HepG2 (cell line): ENCODE measurements around the gene RAB11FIP5. TPM values are rescaled to one million over a fixed set of nuclear protein-coding genes. Genes with fewer than 3 reads are reported as not detected.

Source experiments
- FLYWCH1 ChIP-seq: sonication (generic); formaldehyde crosslinking; IDR thresholded peaks from 2 replicates; pipeline ENCODE4 v1.8.1; 2023; ENCODE audit warnings: mild to moderate bottlenecking, missing genetic modification reagents
- GABPB1 ChIP-seq: IDR thresholded peaks from 2 replicates; pipeline ENCODE4 v1.6.1; 2016; ENCODE audit warnings: mild to moderate bottlenecking, missing genetic modification reagents, moderate library complexity, missing compliant biosample characterization
- HOXA5 ChIP-seq: sonication (generic); formaldehyde crosslinking; IDR thresholded peaks from 2 replicates; pipeline ENCODE4 v1.4.0; 2020; ENCODE audit warnings: missing genetic modification reagents
- LCORL ChIP-seq, 2 experiments: fragments of 450-650 bp in 1 of 2; sonication (generic) in 1 of 2; formaldehyde crosslinking in 1 of 2; IDR thresholded peaks; 2 replicates each; pipeline versions ENCODE4 v1.5.0 to v1.6.1; 2017 to 2020; ENCODE audit warnings: antibody characterized with exemption in 1 of 2, missing genetic modification reagents in 1 of 2
- MEIS2 ChIP-seq: sonication (generic); formaldehyde crosslinking; IDR thresholded peaks from 2 replicates; pipeline ENCODE4 v1.9.0; 2021; ENCODE audit warnings: mild to moderate bottlenecking, missing genetic modification reagents
- REST ChIP-seq, 2 experiments: IDR thresholded peaks; 2 replicates each; pipeline ENCODE4 v1.6.1; 2011 to 2012; ENCODE audit warnings: low read length in 2 of 2, borderline replicate concordance in 1 of 2, low read depth in 1 of 2, mild to moderate bottlenecking in 1 of 2, moderate library complexity in 1 of 2
- SALL1 ChIP-seq: sonication (generic); formaldehyde crosslinking; IDR thresholded peaks from 2 replicates; pipeline ENCODE4 v1.8.0; 2022; ENCODE audit warnings: mild to moderate bottlenecking, missing genetic modification reagents
- SIX4 ChIP-seq: sonication (generic); formaldehyde crosslinking; IDR thresholded peaks from 2 replicates; pipeline ENCODE4 v1.4.0; 2020; ENCODE audit warnings: missing genetic modification reagents
- SP1 ChIP-seq, 2 experiments: fragments of 450-650 bp in 1 of 2; sonication (generic) in 1 of 2; formaldehyde crosslinking in 1 of 2; IDR thresholded peaks; 2 replicates each; pipeline versions ENCODE4 v1.4.0 to v1.6.1; 2016 to 2020; ENCODE audit warnings: missing genetic modification reagents in 1 of 2
- SYNCRIP ChIP-seq: fragments of 200-400 bp; formaldehyde crosslinking; IDR thresholded peaks from 2 replicates; pipeline ENCODE4 v1.6.1; 2018; ENCODE audit warnings: mild to moderate bottlenecking, low read depth, low read length; ENCODE audit not compliant: insufficient read depth
- THAP8 ChIP-seq: sonication (generic); formaldehyde crosslinking; IDR thresholded peaks from 2 replicates; pipeline ENCODE4 v1.5.1; 2020; ENCODE audit warnings: missing genetic modification reagents, mild to moderate bottlenecking, borderline replicate concordance
- THAP9 ChIP-seq: sonication (generic); formaldehyde crosslinking; IDR thresholded peaks from 2 replicates; pipeline ENCODE4; 2020; ENCODE audit warnings: missing genetic modification reagents, mild to moderate bottlenecking, borderline replicate concordance
- THRA ChIP-seq: sonication (generic); formaldehyde crosslinking; IDR thresholded peaks from 2 replicates; pipeline ENCODE4 v1.4.0; 2020; ENCODE audit warnings: missing genetic modification reagents, borderline replicate concordance
- YY1 ChIP-seq: IDR thresholded peaks from 2 replicates; pipeline ENCODE4 v1.6.1; 2011; ENCODE audit warnings: low read length, low read depth, moderate library complexity, mild to moderate bottlenecking; ENCODE audit not compliant: insufficient read depth, insufficient replicate concordance
- ZBTB7B ChIP-seq: sonication (generic); formaldehyde crosslinking; IDR thresholded peaks from 2 replicates; pipeline ENCODE4 v1.4.0; 2020; ENCODE audit warnings: missing genetic modification reagents
- ZFP41 ChIP-seq: sonication (generic); formaldehyde crosslinking; IDR thresholded peaks from 2 replicates; pipeline ENCODE4 v1.4.0; 2020; ENCODE audit warnings: mild to moderate bottlenecking, missing genetic modification reagents, borderline replicate concordance
- ZNF138 ChIP-seq: sonication (generic); formaldehyde crosslinking; IDR thresholded peaks from 2 replicates; pipeline ENCODE4 v1.5.0; 2020; ENCODE audit warnings: mild to moderate bottlenecking, low read depth, missing genetic modification reagents
- ZNF256 ChIP-seq: sonication (generic); formaldehyde crosslinking; conservative IDR thresholded peaks from 2 replicates; pipeline ENCODE4 v1.4.0; 2020; ENCODE audit warnings: missing genetic modification reagents
- ZNF414 ChIP-seq: sonication (generic); formaldehyde crosslinking; IDR thresholded peaks from 2 replicates; pipeline ENCODE4 v1.5.0; 2020; ENCODE audit warnings: missing genetic modification reagents
- polyA plus RNA-seq, 8 experiments: library from polyadenylated mRNA; depleted of rRNA in 3 of 8; stranded (reverse) in 7 of 8; unstranded in 1 of 8; fragments of >200 nt; fragmentation: Illumina TruSeq in 4 of 8; extraction: Trizol in 4 of 8; gene quantifications; 2 replicates each; pipeline versions ENCODE4 v1.2.1 to v1.2.3, GENCODE V29; 2011 to 2016; ENCODE audit warnings: low read depth in 4 of 8, missing spikeins in 1 of 8, mixed read lengths in 1 of 8; ENCODE audit not compliant: insufficient read depth in 1 of 8
- total RNA-seq, 5 experiments: library from RNA; depleted of rRNA; stranded (reverse); fragments of >200 nt; fragmentation: Illumina TruSeq; extraction: Trizol; gene quantifications; 2 replicates each; pipeline ENCODE4 v1.2.3, GENCODE V29; 2016; ENCODE audit warnings: low read depth in 1 of 5

RAB11FIP5 gene
- total and polyA plus RNA-seq, 2 of the 13 experiments (the other 11 are each of a cell fraction or from before 2014, with no cell fraction given) = 9.4 to 22.9 TPM

GRCh38 chr2:73156539-73157124, 43.9 kb upstream of the RAB11FIP5 start (continued):
- no peak for TF ChIP-seq SP1 (IDR thresholded peaks at IDR 0.05)
- 0 out of 2 replicates have a peak, but pooled peaks have one; percentile 22 for TF ChIP-seq SP1 (CRISPR knock-in tag; IDR thresholded peaks at IDR 0.05)
- TF ChIP-seq SALL1 = peak; percentile 74; the same call in 1 of the 2 replicates
- TF ChIP-seq HOXA5 = no peak
- TF ChIP-seq SIX4 (CRISPR knock-in tag) = no peak
- TF ChIP-seq ZFP41 = 0 out of 2 replicates have a peak, but pooled peaks have one; percentile 34
- TF ChIP-seq SYNCRIP = no peak
- TF ChIP-seq GABPB1 (CRISPR knock-in tag) = peak; percentile 75
- no peak for TF ChIP-seq REST (IDR thresholded peaks at IDR 0.05; ENCODE audit: borderline replicate concordance in 1 of 2, low read depth in 1 of 2, low read length in 2 of 2)
- TF ChIP-seq ZNF138 = 0 out of 2 replicates have a peak, but pooled peaks have one; percentile 22
- TF ChIP-seq YY1 = peak; percentile 63
- TF ChIP-seq FLYWCH1 (CRISPR knock-in tag) = no peak
- TF ChIP-seq ZNF414 (CRISPR knock-in tag) = 0 out of 2 replicates have a peak, but pooled peaks have one; percentile 56
- no peak for TF ChIP-seq ZNF256 (CRISPR knock-in tag)
- peak; percentile 40; the same call in 1 of the 2 replicates for TF ChIP-seq THRA (CRISPR knock-in tag)
- TF ChIP-seq THAP9 (CRISPR knock-in tag) = peak; percentile 52; the same call in 1 of the 2 replicates
- TF ChIP-seq THAP8 (CRISPR knock-in tag) = no peak
- no peak for TF ChIP-seq MEIS2 (CRISPR knock-in tag)
- TF ChIP-seq ZBTB7B (CRISPR knock-in tag) = peak; percentile 95
- no peak for TF ChIP-seq LCORL (IDR thresholded peaks at IDR 0.05)
- peak; percentile 68; the same call in 1 of the 2 replicates for TF ChIP-seq LCORL (CRISPR knock-in tag; IDR thresholded peaks at IDR 0.05)
